ENCODE results near the gene RABGEF1.

DNA sequence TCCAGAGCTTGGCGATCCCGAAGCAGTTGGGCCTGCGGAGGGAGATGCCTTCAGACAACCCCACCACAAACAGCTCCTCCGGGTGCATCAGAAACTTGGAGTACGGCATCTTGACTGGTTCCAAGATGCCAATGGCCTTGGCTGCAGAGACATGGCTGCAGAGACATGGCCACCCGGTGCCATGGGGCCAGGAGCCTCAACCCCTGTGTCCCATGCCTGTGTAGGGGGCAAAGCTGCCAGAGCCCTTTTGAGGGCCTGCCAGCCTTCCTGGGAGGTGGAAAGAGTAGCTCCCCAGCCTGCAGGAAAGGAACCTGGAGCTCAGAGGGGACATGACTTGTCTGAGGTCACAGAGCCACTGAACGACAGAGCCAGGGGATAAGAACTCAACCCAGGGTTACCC is 83.5 kb downstream of the RABGEF1 start:
- TF ChIP-seq, protein P1, sequence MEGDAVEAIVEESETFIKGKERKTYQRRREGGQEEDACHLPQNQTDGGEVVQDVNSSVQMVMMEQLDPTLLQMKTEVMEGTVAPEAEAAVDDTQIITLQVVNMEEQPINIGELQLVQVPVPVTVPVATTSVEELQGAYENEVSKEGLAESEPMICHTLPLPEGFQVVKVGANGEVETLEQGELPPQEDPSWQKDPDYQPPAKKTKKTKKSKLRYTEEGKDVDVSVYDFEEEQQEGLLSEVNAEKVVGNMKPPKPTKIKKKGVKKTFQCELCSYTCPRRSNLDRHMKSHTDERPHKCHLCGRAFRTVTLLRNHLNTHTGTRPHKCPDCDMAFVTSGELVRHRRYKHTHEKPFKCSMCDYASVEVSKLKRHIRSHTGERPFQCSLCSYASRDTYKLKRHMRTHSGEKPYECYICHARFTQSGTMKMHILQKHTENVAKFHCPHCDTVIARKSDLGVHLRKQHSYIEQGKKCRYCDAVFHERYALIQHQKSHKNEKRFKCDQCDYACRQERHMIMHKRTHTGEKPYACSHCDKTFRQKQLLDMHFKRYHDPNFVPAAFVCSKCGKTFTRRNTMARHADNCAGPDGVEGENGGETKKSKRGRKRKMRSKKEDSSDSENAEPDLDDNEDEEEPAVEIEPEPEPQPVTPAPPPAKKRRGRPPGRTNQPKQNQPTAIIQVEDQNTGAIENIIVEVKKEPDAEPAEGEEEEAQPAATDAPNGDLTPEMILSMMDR (conservative IDR thresholded peaks at IDR 0.05 in 1 of 2, IDR thresholded peaks at IDR 0.05 in 1 of 2; ENCODE audit: extremely low read depth in 1 of 2, insufficient read depth in 1 of 2, low read depth in 1 of 2, low read length in 2 of 2), result no peak
- no peak for TF ChIP-seq EZH2 (IDR thresholded peaks at IDR 0.05; ENCODE audit: borderline replicate concordance, low read length)

All from mammary epithelial cell (primary cell).